ENCODE measurements around the gene FGFR2. TPM values are rescaled to one million over a fixed set of nuclear protein-coding genes. Genes with fewer than 3 reads are reported as not detected.

The FGFR2 gene
- total RNA-seq, 4 donors from 2014 or later = 105 to 222 (median 155) TPM

- Histone ChIP-seq H3K36me3 (no peaks in the 10 kb centered on the region), H3K27me3 (no peaks in the 10 kb centered on the region), H3K9me3 (no peaks in the 10 kb centered on the region), H3K4me1 (peaks cover 9% of the 10 kb centered on the region), H3K4me3 (no peak overlapping the region), H3K27ac (no peak overlapping the region)
- DNase-seq (ENCODE audit: low spot score in 2 of 2) = no peak
- TF ChIP-seq POLR2AphosphoS5 (IDR thresholded peaks at IDR 0.05) (no peak), CTCF (IDR thresholded peaks at IDR 0.05) (no peak), POLR2A (IDR thresholded peaks at IDR 0.05) (no peak)
- WGBS = 49% methylated on average over 11 of the region's 12 CpGs
Measured at GRCh38 chr10:121615435-121615793, 17.2 kb upstream of the FGFR2 start.

GRCh38 chr10:121614613-121615434, 16.6 kb upstream of the FGFR2 start:
- Histone ChIP-seq H3K4me3 (no peak overlapping the region), H3K36me3 (no peaks in the 10 kb centered on the region), H3K9me3 (no peaks in the 10 kb centered on the region), H3K4me1 (peaks cover 9% of the 10 kb centered on the region), H3K27me3 (no peaks in the 10 kb centered on the region), H3K27ac (no peak overlapping the region)
- TF ChIP-seq EP300 (IDR thresholded peaks at IDR 0.05) (no peak), POLR2A (IDR thresholded peaks at IDR 0.05) (no peak), CTCF (IDR thresholded peaks at IDR 0.05) (no peak), POLR2AphosphoS5 (IDR thresholded peaks at IDR 0.05) (no peak)
- WGBS = 54% methylated on average over 9 of the region's 9 CpGs
- peak in 1 of 2 donors; percentile 44 for DNase-seq (ENCODE audit: low spot score in 2 of 2)

GRCh38 chr10:121613456-121613855, 15.2 kb upstream of the FGFR2 start:
- TF ChIP-seq POLR2A (IDR thresholded peaks at IDR 0.05) (no peak), CTCF (IDR thresholded peaks at IDR 0.05) (no peak)
- DNase-seq (ENCODE audit: low spot score in 2 of 2) = peak in 1 of 2 donors; percentile 43
- H3K9me3 ChIP-seq = no peaks in the 10 kb centered on the region

GRCh38 chr10:121611393-121612159, 13.3 kb upstream of the FGFR2 start:
- no peak for TF ChIP-seq POLR2A (IDR thresholded peaks at IDR 0.05)
- no peak for TF ChIP-seq EP300 (IDR thresholded peaks at IDR 0.05)
- no peak for TF ChIP-seq POLR2AphosphoS5 (IDR thresholded peaks at IDR 0.05)
- no peak for TF ChIP-seq CTCF (IDR thresholded peaks at IDR 0.05)
- 78% methylated on average over 12 of the region's 12 CpGs for WGBS
- peaks cover 23% of the 10 kb centered on the region for H3K4me1 ChIP-seq
- H3K27ac ChIP-seq = no peak overlapping the region
- H3K9me3 ChIP-seq = no peaks in the 10 kb centered on the region
- H3K36me3 ChIP-seq = no peaks in the 10 kb centered on the region
- H3K4me3 ChIP-seq = no peak overlapping the region
- peak in 1 of 2 donors; percentile 21 for DNase-seq (ENCODE audit: low spot score in 2 of 2)
- peaks cover 11% of the 10 kb centered on the region for H3K27me3 ChIP-seq

More at GRCh38 chr10:121613456-121613855, 15.2 kb upstream of the FGFR2 start:
- Histone ChIP-seq H3K27ac (no peak overlapping the region), H3K27me3 (peaks cover 5% of the 10 kb centered on the region), H3K4me3 (no peak overlapping the region), H3K36me3 (no peaks in the 10 kb centered on the region), H3K4me1 (peaks cover 17% of the 10 kb centered on the region)
- 51% methylated on average over 6 of the region's 6 CpGs for WGBS

GRCh38 chr10:121610798-121611323, 12.6 kb upstream of the FGFR2 start:
- WGBS = 57% methylated on average over 7 of the region's 7 CpGs
- no peak overlapping the region for H3K27ac ChIP-seq
- DNase-seq (ENCODE audit: low spot score in 2 of 2) = peak in 1 of 2 donors; percentile 37

More at GRCh38 chr10:121610798-121611323, 12.6 kb upstream of the FGFR2 start:
- Histone ChIP-seq H3K27me3 (peaks cover 15% of the 10 kb centered on the region), H3K4me3 (no peak overlapping the region), H3K36me3 (no peaks in the 10 kb centered on the region), H3K4me1 (peaks cover 23% of the 10 kb centered on the region), H3K9me3 (no peaks in the 10 kb centered on the region)
- TF ChIP-seq CTCF (IDR thresholded peaks at IDR 0.05) (no peak), POLR2A (IDR thresholded peaks at IDR 0.05) (no peak), EP300 (IDR thresholded peaks at IDR 0.05) (no peak), POLR2AphosphoS5 (IDR thresholded peaks at IDR 0.05) (no peak)

Data from suprapubic skin (tissue), 4 donors.